Spleen (tissue), 7 donors: ENCODE measurements around the gene CFAP99.

Experiments
- POLR2A ChIP-seq, 3 donors: fragments of 450-650 bp; IDR thresholded peaks; one replicate each; pipeline ENCODE4 v1.5.1; 2017; ENCODE audit warnings: antibody characterized with exemption in 3 of 3, mild to moderate bottlenecking in 1 of 3
- POLR2AphosphoS5 ChIP-seq, 3 donors: sonication (generic); formaldehyde crosslinking; IDR thresholded peaks; one replicate each; pipeline ENCODE4 v1.5.1; 2017; ENCODE audit warnings: antibody characterized with exemption in 3 of 3
- TF ChIP-seq, protein P1 (sequence below), 11 experiments: fragments of 200-600 bp in 7 of 11; fragments of 450-650 bp in 4 of 11; sonication (generic) in 4 of 11; IDR thresholded peaks in 8 of 11; conservative IDR thresholded peaks in 3 of 11; 1 replicate in 7 of 11; 2 replicates in 4 of 11; pipeline versions ENCODE4 v1.4.0 to v1.8.0; 2016 to 2021; ENCODE audit warnings: antibody characterized with exemption in 11 of 11, inconsistent platforms in 4 of 11, mild to moderate bottlenecking in 1 of 11
- donor health status: DM: no; HTN: no; CAD: no; lungs with moderate emphysema.
- donor health status: DM: no; HTN: no; CAD: no.
- donor health status: DM: no; HTN: no; CAD: no.

DNA sequence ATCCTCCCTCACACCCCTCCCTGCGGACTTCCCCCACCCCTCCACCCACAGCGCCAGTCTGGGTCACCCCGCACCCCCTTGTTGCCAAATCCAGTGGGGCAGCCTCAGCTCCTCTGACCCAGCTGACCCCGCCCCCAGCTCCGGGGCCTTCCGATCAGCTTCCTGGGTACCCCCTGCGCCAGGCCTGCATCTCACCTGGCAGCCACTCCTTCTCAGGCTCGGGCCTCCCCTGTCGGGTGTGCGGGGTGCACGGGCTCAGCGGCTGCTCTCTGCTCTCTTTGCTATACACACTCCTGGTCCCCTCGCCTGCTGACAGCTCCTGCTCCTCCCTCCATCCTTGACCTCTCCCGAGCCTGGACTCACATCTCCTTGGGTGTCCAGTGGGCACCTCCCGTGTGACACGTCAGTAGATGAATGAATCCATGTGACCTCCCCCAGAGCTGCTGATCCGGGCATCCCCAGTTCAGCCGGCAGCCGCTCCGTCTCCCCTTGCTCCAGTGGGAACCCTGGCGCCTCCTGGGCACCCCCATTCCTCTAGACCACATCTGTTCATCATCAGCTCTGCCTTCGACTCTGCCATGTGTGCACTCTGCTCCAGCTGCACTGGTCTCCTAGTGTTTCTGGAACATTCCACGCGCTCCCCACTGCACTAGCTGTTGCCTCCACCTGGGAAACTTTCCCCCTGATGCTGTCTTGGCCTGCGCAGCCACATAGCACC is 9.9 kb downstream of the CFAP99 start:
- TF ChIP-seq, protein P1, sequence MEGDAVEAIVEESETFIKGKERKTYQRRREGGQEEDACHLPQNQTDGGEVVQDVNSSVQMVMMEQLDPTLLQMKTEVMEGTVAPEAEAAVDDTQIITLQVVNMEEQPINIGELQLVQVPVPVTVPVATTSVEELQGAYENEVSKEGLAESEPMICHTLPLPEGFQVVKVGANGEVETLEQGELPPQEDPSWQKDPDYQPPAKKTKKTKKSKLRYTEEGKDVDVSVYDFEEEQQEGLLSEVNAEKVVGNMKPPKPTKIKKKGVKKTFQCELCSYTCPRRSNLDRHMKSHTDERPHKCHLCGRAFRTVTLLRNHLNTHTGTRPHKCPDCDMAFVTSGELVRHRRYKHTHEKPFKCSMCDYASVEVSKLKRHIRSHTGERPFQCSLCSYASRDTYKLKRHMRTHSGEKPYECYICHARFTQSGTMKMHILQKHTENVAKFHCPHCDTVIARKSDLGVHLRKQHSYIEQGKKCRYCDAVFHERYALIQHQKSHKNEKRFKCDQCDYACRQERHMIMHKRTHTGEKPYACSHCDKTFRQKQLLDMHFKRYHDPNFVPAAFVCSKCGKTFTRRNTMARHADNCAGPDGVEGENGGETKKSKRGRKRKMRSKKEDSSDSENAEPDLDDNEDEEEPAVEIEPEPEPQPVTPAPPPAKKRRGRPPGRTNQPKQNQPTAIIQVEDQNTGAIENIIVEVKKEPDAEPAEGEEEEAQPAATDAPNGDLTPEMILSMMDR (IDR thresholded peaks at IDR 0.05 in 8 of 11, conservative IDR thresholded peaks at IDR 0.05 in 3 of 11) = no peak
- TF ChIP-seq POLR2AphosphoS5 (IDR thresholded peaks at IDR 0.05) (no peak), POLR2A (IDR thresholded peaks at IDR 0.05) (no peak)
